Liver (tissue), 9 donors: ENCODE results near the gene USP6NL. TPM values are rescaled to one million over a fixed set of nuclear protein-coding genes. Genes with fewer than 3 reads are reported as not detected.

Source experiments
- DNase-seq: peaks from one replicate; pipeline ENCODE4 v3.0.0-alpha.2; 2017; ENCODE audit warnings: low spot score
- H3K27ac ChIP-seq, 2 donors: one replicate each; pipeline ENCODE4 v1.7.0; 2013; ENCODE audit warnings: inconsistent platforms in 2 of 2, low read length in 2 of 2, control low read depth in 1 of 2, low read depth in 1 of 2, mild to moderate bottlenecking in 1 of 2
- H3K27me3 ChIP-seq, 4 donors: one replicate each; pipeline versions ENCODE4 v1.6.1 to v1.7.0; 2013; ENCODE audit warnings: low read length in 3 of 4, inconsistent platforms in 1 of 4, mild to moderate bottlenecking in 1 of 4, moderate library complexity in 1 of 4; ENCODE audit not compliant: control insufficient read depth in 4 of 4, insufficient read depth in 4 of 4
- H3K36me3 ChIP-seq, 4 donors: one replicate each; pipeline versions ENCODE4 v1.6.1 to v1.7.0; 2013; ENCODE audit warnings: low read length in 3 of 4, mild to moderate bottlenecking in 3 of 4, low read depth in 1 of 4, moderate library complexity in 1 of 4; ENCODE audit not compliant: control insufficient read depth in 4 of 4, insufficient read depth in 3 of 4
- H3K4me1 ChIP-seq, 4 donors: one replicate each; pipeline versions ENCODE4 v1.6.1 to v1.7.0; 2013; ENCODE audit warnings: low read length in 3 of 4, mild to moderate bottlenecking in 3 of 4, moderate library complexity in 1 of 4; ENCODE audit not compliant: control insufficient read depth in 4 of 4, insufficient read depth in 4 of 4
- H3K4me3 ChIP-seq, 3 donors: one replicate each; pipeline versions ENCODE4 v1.6.1 to v1.7.0; 2013; ENCODE audit warnings: low read length in 3 of 3, control low read depth in 1 of 3, low read depth in 1 of 3, mild to moderate bottlenecking in 1 of 3
- H3K9ac ChIP-seq, 2 donors: one replicate each; pipeline ENCODE4 v1.7.0; 2013; ENCODE audit warnings: low read length in 2 of 2, mild to moderate bottlenecking in 2 of 2, moderate library complexity in 2 of 2, control low read depth in 1 of 2, low read depth in 1 of 2
- H3K9me3 ChIP-seq, 4 donors: one replicate each; pipeline versions ENCODE4 v1.6.1 to v1.7.0; 2013; ENCODE audit warnings: low read length in 3 of 4; ENCODE audit not compliant: control insufficient read depth in 4 of 4
- ATF3 ChIP-seq: IDR thresholded peaks from 2 replicates; pipeline ENCODE4 v1.6.1; 2016; ENCODE audit warnings: antibody characterized with exemption
- CTCF ChIP-seq: fragments of 150-350 bp; IDR thresholded peaks from 2 replicates; pipeline ENCODE4 v1.5.1; 2017; ENCODE audit warnings: improper control_type of control experiment, low read depth, low read length; ENCODE audit not compliant: missing input control
- EGR1 ChIP-seq, 2 donors: IDR thresholded peaks; 2 replicates each; pipeline ENCODE4 v1.6.1; 2016 to 2018; ENCODE audit warnings: antibody characterized with exemption in 2 of 2, low read depth in 2 of 2
- FOXA1 ChIP-seq: IDR thresholded peaks from 2 replicates; pipeline ENCODE4 v1.6.1; 2016; ENCODE audit warnings: antibody characterized with exemption
- FOXA2 ChIP-seq: IDR thresholded peaks from 2 replicates; pipeline ENCODE4 v1.6.1; 2016; ENCODE audit warnings: antibody characterized with exemption
- GABPA ChIP-seq, 2 donors: IDR thresholded peaks in 1 of 2; conservative IDR thresholded peaks in 1 of 2; 2 replicates each; pipeline ENCODE4 v1.6.1; 2016; ENCODE audit warnings: antibody characterized with exemption in 2 of 2, mild to moderate bottlenecking in 1 of 2, moderate library complexity in 1 of 2
- JUND ChIP-seq, 2 donors: IDR thresholded peaks; 2 replicates each; pipeline ENCODE4 v1.6.1; 2016; ENCODE audit warnings: antibody characterized with exemption in 2 of 2
- MAX ChIP-seq: IDR thresholded peaks from 2 replicates; pipeline ENCODE4 v1.6.1; 2016; ENCODE audit warnings: antibody characterized with exemption
- NR2F2 ChIP-seq: IDR thresholded peaks from 2 replicates; pipeline ENCODE4 v1.6.1; 2016; ENCODE audit warnings: antibody characterized with exemption
- RAD21 ChIP-seq, 2 donors: IDR thresholded peaks; 2 replicates each; pipeline ENCODE4 v1.6.1; 2016; ENCODE audit warnings: antibody characterized with exemption in 2 of 2, mild to moderate bottlenecking in 2 of 2
- REST ChIP-seq: IDR thresholded peaks from 2 replicates; pipeline ENCODE4 v1.6.1; 2016; ENCODE audit warnings: antibody characterized with exemption, mild to moderate bottlenecking
- RXRA ChIP-seq, 2 donors: IDR thresholded peaks; 2 replicates each; pipeline ENCODE4 v1.6.1; 2017 to 2018; ENCODE audit warnings: antibody characterized with exemption in 2 of 2, mild to moderate bottlenecking in 1 of 2
- SP1 ChIP-seq: IDR thresholded peaks from 2 replicates; pipeline ENCODE4 v1.6.1; 2018; ENCODE audit warnings: antibody characterized with exemption, mild to moderate bottlenecking
- WGBS: extraction: QIAGEN DNeasy Blood & Tissue Kit; methylation state at CpG from one replicate; pipeline ENCODE4 v1.1.7; 2013; 5-methylcytosine and 5-hydroxymethylcytosine counted together
- polyA plus RNA-seq, 2 donors: library from polyadenylated mRNA; stranded (reverse) in 1 of 2; unstranded in 1 of 2; fragments of 200-250 nt in 1 of 2; fragments of >200 nt in 1 of 2; fragmentation: Nextera tagmentation in 1 of 2; extraction: Ambion mirVana in 1 of 2; gene quantifications; one replicate each; pipeline versions ENCODE4 v1.2.1 to v1.2.3, GENCODE V29; 2013 to 2015
- total RNA-seq, 2 donors: library from RNA; depleted of rRNA; stranded (reverse); fragments of >200 nt; gene quantifications; one replicate each; pipeline ENCODE4 v1.2.3, GENCODE V29; 2014
- TF ChIP-seq, protein P1 (sequence below): IDR thresholded peaks from 2 replicates; pipeline ENCODE4 v1.6.1; 2016; ENCODE audit warnings: antibody characterized with exemption
- donor health status: healthy.
- donor health status: healthy.
- donor health status: healthy.
- donor health status: healthy.
- donor health status: healthy.

The USP6NL gene
- total and polyA plus RNA-seq, 4 donors: 3.8 to 15.0 (median 10.2) TPM

DNA sequence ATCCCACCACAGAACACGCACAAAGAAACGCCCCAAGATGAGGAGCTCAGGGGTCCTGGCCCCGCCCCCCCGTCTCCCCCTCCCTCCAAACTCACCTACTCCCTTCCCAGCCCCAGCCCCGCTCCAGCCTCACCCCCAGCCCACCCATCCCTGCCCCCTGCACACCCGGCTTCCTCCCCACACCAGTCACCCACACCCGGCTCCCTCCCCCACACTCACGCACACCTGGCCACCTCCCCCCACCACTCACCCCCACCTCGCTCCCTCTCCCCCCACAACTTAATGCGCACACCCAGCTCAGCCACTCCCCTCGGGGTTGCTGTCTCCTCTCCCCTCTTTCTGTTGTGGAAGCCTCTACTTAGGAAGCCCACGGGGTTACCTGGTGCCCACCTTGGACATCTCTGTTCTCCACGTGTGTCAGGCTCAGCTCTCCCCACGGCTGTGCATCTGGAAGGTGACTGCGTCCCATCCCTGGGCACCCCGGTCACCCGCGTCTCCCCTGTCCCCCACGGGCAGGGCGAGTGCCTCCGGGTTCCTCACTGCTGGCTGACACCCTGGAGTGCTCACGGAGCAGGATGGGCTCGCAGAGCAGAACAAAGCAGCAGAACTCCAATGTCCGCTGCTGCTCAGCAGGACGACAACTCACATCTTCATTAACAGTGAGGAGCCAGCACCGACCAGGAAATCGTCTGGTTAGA, 166.8 kb downstream of the USP6NL start:
- Histone ChIP-seq H3K27me3 (no peaks in the 10 kb centered on the region), H3K36me3 (no peaks in the 10 kb centered on the region), H3K9ac (no peak overlapping the region), H3K27ac (no peak overlapping the region), H3K4me1 (no peaks in the 10 kb centered on the region), H3K9me3 (no peaks in the 10 kb centered on the region), H3K4me3 (no peak overlapping the region)
- peak; percentile 22 for DNase-seq
- no peak for TF ChIP-seq RXRA (IDR thresholded peaks at IDR 0.05)
- no peak for TF ChIP-seq SP1
- no peak for TF ChIP-seq EGR1 (IDR thresholded peaks at IDR 0.05; ENCODE audit: low read depth in 2 of 2)
- no peak for TF ChIP-seq GABPA (IDR thresholded peaks at IDR 0.05 in 1 of 2, conservative IDR thresholded peaks at IDR 0.05 in 1 of 2)
- TF ChIP-seq REST: no peak
- TF ChIP-seq ATF3: no peak
- no peak for TF ChIP-seq CTCF
- TF ChIP-seq, protein P1, sequence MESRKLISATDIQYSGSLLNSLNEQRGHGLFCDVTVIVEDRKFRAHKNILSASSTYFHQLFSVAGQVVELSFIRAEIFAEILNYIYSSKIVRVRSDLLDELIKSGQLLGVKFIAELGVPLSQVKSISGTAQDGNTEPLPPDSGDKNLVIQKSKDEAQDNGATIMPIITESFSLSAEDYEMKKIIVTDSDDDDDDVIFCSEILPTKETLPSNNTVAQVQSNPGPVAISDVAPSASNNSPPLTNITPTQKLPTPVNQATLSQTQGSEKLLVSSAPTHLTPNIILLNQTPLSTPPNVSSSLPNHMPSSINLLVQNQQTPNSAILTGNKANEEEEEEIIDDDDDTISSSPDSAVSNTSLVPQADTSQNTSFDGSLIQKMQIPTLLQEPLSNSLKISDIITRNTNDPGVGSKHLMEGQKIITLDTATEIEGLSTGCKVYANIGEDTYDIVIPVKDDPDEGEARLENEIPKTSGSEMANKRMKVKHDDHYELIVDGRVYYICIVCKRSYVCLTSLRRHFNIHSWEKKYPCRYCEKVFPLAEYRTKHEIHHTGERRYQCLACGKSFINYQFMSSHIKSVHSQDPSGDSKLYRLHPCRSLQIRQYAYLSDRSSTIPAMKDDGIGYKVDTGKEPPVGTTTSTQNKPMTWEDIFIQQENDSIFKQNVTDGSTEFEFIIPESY: no peak
- no peak for TF ChIP-seq MAX
- TF ChIP-seq FOXA2: no peak
- TF ChIP-seq NR2F2: no peak
- no peak for TF ChIP-seq FOXA1
- no peak for TF ChIP-seq JUND (IDR thresholded peaks at IDR 0.05)
- 77% methylated on average over 27 of the region's 27 CpGs for WGBS

GRCh38 chr10:11444155-11444530, 167.3 kb downstream of the USP6NL start:
- WGBS: 87% methylated on average over 11 of the region's 11 CpGs
- no peak overlapping the region for H3K4me3 ChIP-seq
- DNase-seq: peak; percentile 20
- no peaks in the 10 kb centered on the region for H3K4me1 ChIP-seq
- TF ChIP-seq RAD21 (IDR thresholded peaks at IDR 0.05) (no peak), GABPA (IDR thresholded peaks at IDR 0.05 in 1 of 2, conservative IDR thresholded peaks at IDR 0.05 in 1 of 2) (no peak), EGR1 (IDR thresholded peaks at IDR 0.05; ENCODE audit: low read depth in 2 of 2) (no peak), NR2F2 (no peak), REST (no peak)
- H3K9me3 ChIP-seq: no peaks in the 10 kb centered on the region
- H3K27me3 ChIP-seq: no peaks in the 10 kb centered on the region
- no peak overlapping the region for H3K9ac ChIP-seq
- H3K36me3 ChIP-seq: no peaks in the 10 kb centered on the region
- H3K27ac ChIP-seq: no peak overlapping the region
